Measurements from ENCODE around the gene HLA-DRA. TPM values are rescaled to one million over a fixed set of nuclear protein-coding genes. Genes with fewer than 3 reads are reported as not detected.

Gene HLA-DRA
- polyA plus RNA-seq, 1 of the 3 experiments (the other 2 are of a cell fraction), result 0.10 TPM

- H3K27ac ChIP-seq (ENCODE audit: low read depth in 2 of 2, low read length in 1 of 2), result no peak overlapping the region
- no peaks in the 10 kb centered on the region for H3K9me3 ChIP-seq
- CTCF ChIA-PET, result interaction anchor here (0.9 to 1.9 kb wide), 4 partner anchors 9 to 462 kb away, joined by 3 to 7 read pairs (median 5); no protein-coding TSS in a partner anchor
- H3K9me2 ChIP-seq, result no peaks in the 10 kb centered on the region
- no peak for DNase-seq
- H3K4me3 ChIP-seq (ENCODE audit: low read depth in 2 of 2, low read length in 1 of 2), result no peak overlapping the region
- H3F3A ChIP-seq (replicated peaks; ENCODE audit: insufficient read depth), result no peaks in the 10 kb centered on the region
- TF ChIP-seq NFIC (IDR thresholded peaks at IDR 0.05; ENCODE audit: borderline replicate concordance) (no peak), SMC3 (IDR thresholded peaks at IDR 0.05; ENCODE audit: low read depth, low read length) (no peak), EP300 (IDR thresholded peaks at IDR 0.05; ENCODE audit: borderline replicate concordance in 1 of 2, low read depth in 1 of 2, low read length in 1 of 2) (no peak), TCF12 (IDR thresholded peaks at IDR 0.05) (no peak), JUND (IDR thresholded peaks at IDR 0.05) (no peak), USF1 (IDR thresholded peaks at IDR 0.05; ENCODE audit: borderline replicate concordance, low read depth) (no peak), ZBTB33 (IDR thresholded peaks at IDR 0.05; ENCODE audit: borderline replicate concordance, low read depth) (no peak), ELF1 (IDR thresholded peaks at IDR 0.05) (no peak), RFX5 (IDR thresholded peaks at IDR 0.05; ENCODE audit: low read length) (no peak), MAX (IDR thresholded peaks at IDR 0.05; ENCODE audit: low read depth) (no peak), TAF1 (IDR thresholded peaks at IDR 0.05; ENCODE audit: borderline replicate concordance, low read depth, low read length) (no peak), PBX3 (IDR thresholded peaks at IDR 0.05) (no peak), FOXJ3 (CRISPR knock-in tag; IDR thresholded peaks at IDR 0.05) (no peak), GATA2 (CRISPR knock-in tag; IDR thresholded peaks at IDR 0.05) (no peak), RAD21 (IDR thresholded peaks at IDR 0.05; ENCODE audit: low read length) (no peak), MXI1 (IDR thresholded peaks at IDR 0.05; ENCODE audit: low read depth, low read length) (no peak), SIN3A (IDR thresholded peaks at IDR 0.05; ENCODE audit: borderline replicate concordance, low read depth, low read length) (no peak)
- H3K4me2 ChIP-seq, result no peak overlapping the region
- no peak overlapping the region for H3K9ac ChIP-seq
- no peak overlapping the region for H2AFZ ChIP-seq (ENCODE audit: low read depth)
- no peaks in the 10 kb centered on the region for H3K4me1 ChIP-seq (ENCODE audit: control insufficient read depth in 1 of 2, insufficient read depth in 2 of 2, low read depth in 1 of 2, low read length in 1 of 2)
- H3K27me3 ChIP-seq (ENCODE audit: insufficient read depth), result peaks cover 40% of the 10 kb centered on the region
- POLR2A ChIA-PET, result no interaction called here
- no peaks in the 10 kb centered on the region for H3K79me2 ChIP-seq (ENCODE audit: insufficient read depth)
- no peaks in the 10 kb centered on the region for H3K36me3 ChIP-seq (replicated peaks in 1 of 2; ENCODE audit: control insufficient read depth in 1 of 2, insufficient read depth in 2 of 2, low read length in 1 of 2)
- 4% methylated on average over 9 of the region's 9 CpGs for whole genome bisulfite sequencing (ENCODE audit: low lambda C conversion rate)
- no peaks in the 10 kb centered on the region for H4K20me1 ChIP-seq (ENCODE audit: insufficient read depth)
Observed at GRCh38 chr6:32406197-32406596, 33.5 kb upstream of the HLA-DRA start.

All from SK-N-SH (cell line).